Stimulated activated CD4-positive, alpha-beta T cell treated with anti-CD3 and anti-CD28 coated beads, Interleukin-4, amount 100 ng/mL, for 24 hours (primary cell): ENCODE results near the gene PAQR4.

Experiments
- DNase-seq: peaks from one replicate; pipeline ENCODE4 v3.0.0-alpha.2; 2020

The PAQR4 gene

GRCh38 chr16:2946649-2947048, 22.5 kb upstream of the PAQR4 start:
- DNase-seq = no peak

DNA sequence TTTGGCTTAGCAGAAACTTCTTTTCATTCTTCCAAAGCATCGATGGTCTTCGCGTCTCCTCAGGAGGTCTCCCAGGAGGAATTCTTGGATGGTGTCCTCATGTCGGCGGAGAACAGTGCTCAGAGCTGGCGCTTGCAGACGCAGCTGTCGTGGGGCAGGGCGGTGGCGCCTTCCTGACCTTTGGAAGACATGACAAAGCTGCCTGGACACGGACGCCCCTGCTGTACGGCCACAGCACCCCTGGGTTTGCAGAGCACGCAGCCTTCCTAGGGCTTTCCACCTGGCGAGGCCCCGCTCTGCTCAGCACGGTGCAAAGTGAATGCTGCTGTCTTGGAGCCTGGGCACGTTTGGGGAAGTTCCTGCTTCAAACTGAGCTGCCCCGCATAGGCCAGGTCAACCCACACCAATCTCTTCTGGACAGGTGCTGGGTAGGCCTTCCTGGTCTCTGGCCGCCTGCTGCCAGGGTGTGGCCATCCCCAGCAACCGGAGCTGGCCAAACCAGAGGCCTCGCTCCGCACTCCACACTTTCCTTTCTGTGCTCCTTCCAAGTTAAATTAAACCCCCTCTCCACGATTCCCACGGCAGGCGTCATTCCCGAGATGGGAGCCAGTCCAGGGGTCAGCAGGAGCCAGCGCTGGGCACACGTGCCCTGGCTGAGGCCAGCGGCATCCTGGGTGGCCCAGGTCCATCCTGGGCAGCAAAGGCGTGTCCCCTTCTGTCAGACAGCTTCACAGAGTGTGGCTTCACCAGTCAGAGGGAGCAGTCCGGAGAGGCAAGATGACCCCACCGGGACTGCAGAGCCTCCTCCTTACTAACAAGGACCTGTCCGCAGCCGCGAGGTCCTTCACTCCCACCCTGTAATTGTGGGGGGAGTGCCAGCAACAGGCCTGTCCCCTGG, 20.1 kb upstream of the PAQR4 start:
- DNase-seq = no peak

- DNase-seq = no peak
Observed at GRCh38 chr16:2949705-2950352, 19.3 kb upstream of the PAQR4 start.

DNA sequence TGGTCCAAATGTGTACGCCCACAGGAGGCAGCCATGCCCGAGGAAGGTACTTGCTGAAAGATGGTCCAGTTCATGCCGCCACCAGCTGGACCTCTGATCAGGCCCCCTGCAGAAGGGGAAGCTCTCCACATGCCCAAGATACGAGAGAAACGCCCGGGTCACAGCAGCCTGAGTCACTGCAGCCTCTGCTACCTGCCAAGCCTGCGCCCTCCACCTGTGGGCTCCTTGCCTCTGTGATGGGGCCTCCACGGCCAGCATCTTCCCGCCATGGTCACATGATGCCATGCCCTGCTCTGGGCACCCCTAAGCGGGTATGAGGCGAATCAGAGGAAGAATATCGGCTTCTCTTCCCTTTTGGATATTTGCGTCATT, 18.8 kb upstream of the PAQR4 start:
- DNase-seq = no peak

DNA sequence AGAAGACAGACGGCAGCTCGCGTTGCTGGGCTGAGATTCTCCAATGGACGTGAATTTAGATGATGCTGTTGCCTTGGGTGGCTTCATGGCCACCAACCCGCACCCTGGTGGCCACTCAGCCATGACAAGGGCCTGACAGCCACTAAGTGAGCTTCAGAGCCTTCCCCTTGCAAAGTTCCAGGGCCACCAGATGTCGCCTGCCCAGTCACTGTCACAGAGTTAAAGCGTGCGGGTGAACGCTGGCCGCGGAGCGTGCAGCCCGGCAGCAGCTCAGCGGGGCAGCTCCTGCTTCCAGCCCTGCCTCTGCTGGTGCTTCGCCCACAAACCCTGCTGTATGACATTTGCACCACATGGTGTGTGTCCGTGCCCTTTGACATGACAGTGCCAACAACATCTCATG, 18.4 kb upstream of the PAQR4 start:
- DNase-seq = no peak

- DNase-seq = no peak
Observed at GRCh38 chr16:2952679-2953078, 16.5 kb upstream of the PAQR4 start.

DNA sequence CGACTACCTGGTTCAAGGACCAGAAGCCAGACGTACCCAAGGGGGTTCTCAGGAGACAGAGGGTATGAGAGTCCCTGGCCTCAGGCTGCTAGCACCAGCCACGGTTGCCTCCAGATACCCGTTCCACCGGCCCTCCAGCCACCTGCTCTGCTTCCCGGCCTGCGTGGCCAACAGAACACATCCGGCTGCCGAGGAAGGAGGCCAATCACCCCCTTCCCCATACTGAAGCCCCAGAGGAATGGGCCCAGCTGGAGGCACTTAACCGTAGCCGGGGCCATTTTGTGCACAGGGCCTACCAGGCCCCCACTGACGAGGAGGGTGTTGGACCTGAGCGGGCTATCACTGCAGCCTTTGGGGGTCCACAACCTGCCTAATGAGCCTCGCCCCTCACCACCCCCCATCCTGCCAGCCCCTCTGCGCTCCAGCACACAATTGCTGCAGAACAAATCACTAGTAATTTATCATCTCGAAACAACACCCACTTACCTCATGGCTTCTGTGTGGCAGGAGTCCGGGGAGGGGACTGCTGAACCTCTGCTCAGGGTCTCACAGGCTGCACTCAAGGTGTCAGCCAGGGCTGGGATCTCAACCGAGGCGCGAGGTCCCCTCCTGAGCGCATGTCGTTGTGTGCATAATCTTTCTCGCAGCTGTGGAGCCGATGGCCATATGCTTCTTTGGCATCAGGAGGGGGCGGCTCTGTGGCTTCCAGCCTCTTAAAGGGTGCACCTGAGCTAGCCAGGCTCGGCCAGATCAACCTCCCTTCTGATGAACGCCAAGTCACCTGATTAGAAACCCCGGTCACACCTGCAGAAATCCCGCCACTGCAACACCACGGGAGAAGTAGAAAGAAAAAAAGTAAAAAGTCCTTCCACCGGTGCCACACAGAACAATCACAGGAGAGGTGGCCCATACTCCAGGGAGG, 15.2 kb upstream of the PAQR4 start:
- DNase-seq = no peak

DNA sequence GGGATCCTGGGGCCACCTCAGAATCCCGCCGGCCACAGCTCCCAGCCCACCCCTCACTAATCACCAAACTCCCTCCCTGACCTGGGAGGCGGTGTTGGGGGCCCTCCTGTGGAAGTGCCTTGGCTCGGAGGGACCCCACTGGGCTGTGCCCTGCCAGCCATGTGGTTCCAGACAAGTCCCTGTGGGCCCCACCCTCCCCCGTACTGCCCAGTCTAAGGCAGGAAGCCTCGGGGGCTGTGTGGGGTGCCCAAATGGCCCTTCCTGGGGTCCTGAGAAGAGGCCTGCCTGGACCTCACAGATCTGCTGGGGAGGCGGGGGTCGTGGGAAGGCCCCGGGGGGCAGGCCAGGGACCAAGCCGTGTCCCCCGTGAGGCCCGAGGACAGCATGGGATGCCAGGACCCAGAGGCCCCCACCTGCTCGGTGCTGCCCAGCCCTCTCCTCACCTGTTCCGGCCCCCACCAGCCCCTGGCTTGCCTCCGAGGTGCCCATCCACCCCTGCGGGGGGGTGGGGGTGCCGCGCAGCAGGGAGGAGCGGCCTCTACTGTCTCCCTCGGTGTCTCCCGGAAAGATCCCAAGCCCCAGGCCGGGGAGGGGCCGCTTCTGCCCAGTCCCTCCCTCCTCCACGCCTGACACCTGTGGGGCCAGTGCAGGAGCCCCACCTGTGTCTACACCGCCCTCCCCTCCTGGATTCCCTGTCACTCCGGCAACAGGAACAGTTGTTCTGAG, 14.3 kb upstream of the PAQR4 start:
- no peak for DNase-seq

- no peak for DNase-seq
Observed at GRCh38 chr16:2955438-2955778, 13.7 kb upstream of the PAQR4 start.

DNA sequence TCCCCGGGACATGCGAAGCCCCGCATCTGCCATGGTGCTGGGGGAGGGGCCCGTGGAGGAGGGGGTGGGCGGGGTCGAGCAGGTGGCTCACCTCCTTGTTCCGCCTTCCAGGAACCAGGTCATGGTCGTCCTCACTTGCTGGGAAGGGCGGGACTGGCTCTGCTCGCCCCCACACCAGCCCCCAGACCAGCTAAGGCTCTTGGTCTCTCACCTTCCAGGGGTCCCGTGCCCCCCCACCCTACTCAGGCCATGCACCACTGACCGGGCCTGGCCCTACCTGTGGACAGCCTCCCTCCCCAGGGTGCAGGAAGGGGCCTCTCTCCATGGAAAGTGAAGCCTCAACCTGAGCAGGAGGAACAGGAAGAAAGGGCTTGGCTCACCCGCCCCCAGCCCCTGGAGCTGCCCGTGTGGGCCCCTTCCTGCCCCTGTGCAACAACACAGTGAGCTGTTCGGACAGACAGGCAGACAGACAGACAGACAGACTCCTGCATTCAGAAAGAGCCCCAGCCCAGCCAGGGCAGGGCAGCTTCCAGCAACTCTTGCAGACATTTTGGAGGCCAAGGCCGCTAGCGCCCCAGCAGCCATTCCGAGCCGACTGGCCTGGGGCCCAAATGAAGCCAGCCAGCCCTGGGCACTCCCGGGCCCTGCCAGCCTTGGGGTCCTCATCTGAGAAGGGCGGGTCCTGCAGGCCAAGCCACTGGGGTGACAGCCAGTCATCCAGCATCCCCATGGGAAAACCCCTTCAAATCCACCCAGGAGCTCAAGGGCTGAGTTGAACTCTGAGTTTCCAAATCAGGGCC, 13.2 kb upstream of the PAQR4 start:
- DNase-seq = no peak

DNA sequence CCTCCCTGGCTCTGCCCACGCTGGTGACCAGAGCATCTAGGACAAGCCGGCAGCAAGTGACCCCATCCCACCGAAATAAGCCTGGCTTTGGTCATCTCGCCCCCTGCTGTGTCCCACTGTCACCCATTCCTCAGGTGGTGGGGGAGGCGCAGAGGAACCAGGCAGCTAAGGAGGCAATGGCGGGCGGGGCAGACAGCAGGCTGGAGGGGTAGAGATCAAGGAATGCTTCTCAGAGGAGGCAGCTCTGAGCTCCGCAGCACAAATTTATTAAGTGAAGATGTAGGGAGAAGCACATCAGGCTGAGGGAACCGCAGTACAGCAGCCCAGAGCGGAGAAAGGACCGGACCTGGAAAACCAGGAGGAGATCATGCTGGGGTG, 12.6 kb upstream of the PAQR4 start:
- DNase-seq = no peak

DNA sequence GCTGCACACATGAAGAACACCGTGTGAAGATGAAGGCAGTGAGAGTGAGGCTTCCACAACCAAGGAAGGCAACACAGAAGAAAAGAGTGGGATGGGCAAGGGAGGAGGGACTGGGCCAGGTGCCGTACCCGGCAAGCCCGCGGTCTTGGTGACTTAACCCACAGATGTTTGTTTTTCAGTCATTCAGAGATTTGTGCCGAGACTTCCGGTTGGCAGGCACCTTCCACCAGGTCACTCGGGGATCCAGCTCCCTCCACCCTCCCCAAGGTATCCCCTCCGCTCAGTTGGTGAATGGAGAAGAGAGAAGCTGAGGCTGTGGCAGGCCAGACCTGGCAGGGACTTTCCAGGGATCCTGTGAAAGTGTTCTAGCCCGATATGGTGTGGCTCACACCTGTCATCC, 9.9 kb upstream of the PAQR4 start:
- no peak for DNase-seq

- no peak for DNase-seq
Observed at GRCh38 chr16:2960183-2961010, 8.8 kb upstream of the PAQR4 start.

DNA sequence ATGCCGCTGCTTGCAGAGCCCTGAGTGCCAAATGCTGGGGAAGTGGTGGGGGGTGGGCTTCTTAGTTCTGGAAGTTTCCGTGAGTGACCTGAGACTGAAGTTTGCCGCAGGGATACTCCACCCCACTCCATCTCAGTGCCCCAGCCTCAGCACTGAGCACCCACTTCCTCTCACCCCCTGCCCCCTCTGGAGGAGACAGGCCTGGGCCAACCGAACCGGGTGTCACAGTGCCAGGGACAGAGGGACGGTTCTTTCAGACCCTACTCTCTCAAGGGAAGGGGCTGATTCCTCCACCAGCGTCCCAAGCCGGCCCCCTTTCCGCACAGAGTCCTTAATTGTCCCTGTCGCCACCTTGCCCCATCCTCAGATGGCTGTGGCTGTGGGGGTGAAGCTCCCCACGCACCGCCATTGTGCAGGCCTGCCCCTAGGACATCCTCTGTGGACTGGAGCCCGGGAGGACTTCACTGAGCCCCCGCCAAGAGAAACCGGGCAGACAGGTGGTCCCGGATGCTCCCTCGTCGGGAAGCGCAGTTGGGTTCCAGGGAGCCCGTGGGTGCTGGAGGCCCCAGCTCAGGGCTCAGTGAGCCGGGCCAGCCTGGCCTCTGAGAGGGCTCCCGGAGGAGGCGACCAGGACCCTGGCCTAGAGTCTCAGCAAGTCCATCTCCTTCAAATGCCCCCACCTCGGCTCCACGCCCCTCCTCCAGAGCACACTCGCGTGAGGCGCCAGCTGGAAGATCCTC, 6.6 kb upstream of the PAQR4 start:
- no peak for DNase-seq

- DNase-seq = no peak
Observed at GRCh38 chr16:2963074-2963722, 6.0 kb upstream of the PAQR4 start.

GRCh38 chr16:2963723-2964474, 5.2 kb upstream of the PAQR4 start, which contains the start of gene KREMEN2:
KREMEN2 (plus strand) TSS chr16:2964275; CDS start chr16:2964521, 246 bp downstream.
- DNase-seq = peak; percentile 44

DNA sequence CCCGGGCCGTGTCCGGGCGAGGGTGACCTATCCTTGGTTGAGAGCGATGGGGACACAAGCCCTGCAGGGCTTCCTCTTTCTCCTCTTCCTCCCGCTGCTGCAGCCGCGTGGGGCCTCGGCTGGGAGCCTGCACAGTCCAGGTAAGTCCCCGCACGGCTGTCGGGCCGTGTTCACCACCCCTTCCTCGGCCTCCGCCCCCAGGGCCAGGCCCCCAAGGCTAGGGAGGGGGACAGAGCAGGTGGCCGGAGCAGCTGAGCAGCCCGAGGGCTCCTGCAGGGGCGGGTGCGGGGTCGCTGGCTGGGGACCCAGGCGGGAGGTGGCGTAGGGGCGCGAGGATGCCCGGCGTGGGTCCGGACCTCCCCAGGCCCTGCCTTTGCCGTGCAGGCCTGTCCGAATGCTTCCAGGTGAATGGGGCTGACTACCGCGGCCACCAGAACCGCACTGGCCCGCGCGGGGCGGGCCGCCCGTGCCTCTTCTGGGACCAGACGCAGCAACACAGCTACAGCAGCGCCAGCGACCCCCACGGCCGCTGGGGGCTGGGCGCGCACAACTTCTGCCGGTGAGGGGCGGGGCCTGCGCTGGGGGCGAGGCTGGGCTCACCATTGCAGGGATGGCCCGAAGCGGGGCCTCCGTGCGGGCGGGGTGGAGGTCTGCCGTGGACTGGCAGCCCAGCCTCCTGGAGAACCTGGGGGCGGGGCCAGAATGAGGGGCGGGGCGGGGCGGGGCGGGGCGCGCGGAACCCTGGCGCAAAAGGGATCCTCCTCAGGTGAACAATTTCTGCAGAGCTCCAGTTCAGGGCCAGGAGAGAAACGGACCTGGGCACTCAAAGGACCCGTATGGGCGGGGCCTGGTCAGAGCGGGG, 4.4 kb upstream of the PAQR4 start:
- peak; percentile 51 for DNase-seq
